Mesenchymal stem cell (in vitro differentiated cells and primary cell): Measurements from ENCODE around the gene FES.
"Not testable (repeated sequence)": the region's sequence is repeated elsewhere in the genome, so short reads cannot be mapped to it uniquely, and the experiment has no call there.

Source experiments
- DNase-seq: peaks from one replicate; pipeline ENCODE4 v3.0.0-alpha.2; 2013
- H2AFZ ChIP-seq: one replicate; pipeline ENCODE4 v1.6.1; 2013; ENCODE audit warnings: low read depth, mild to moderate bottlenecking, control low read depth, inconsistent platforms, low read length, moderate library complexity
- H2AK5ac ChIP-seq: 2 replicates; pipeline ENCODE4 v1.6.1; 2013; ENCODE audit warnings: low read length, moderate library complexity, mild to moderate bottlenecking, inconsistent platforms; ENCODE audit not compliant: severe bottlenecking
- H2BK120ac ChIP-seq: one replicate; pipeline ENCODE4 v1.6.1; 2013; ENCODE audit warnings: low read depth, mild to moderate bottlenecking, inconsistent platforms, low read length, moderate library complexity
- H2BK12ac ChIP-seq, 2 experiments: one replicate each; pipeline ENCODE4 v1.6.1; 2013; ENCODE audit warnings: inconsistent platforms in 2 of 2, low read length in 2 of 2, mild to moderate bottlenecking in 2 of 2, moderate library complexity in 2 of 2, control low read depth in 1 of 2
- H2BK15ac ChIP-seq: one replicate; pipeline ENCODE4 v1.6.1; 2013; ENCODE audit warnings: mild to moderate bottlenecking, low read depth, inconsistent platforms; ENCODE audit not compliant: poor library complexity, severe bottlenecking
- H2BK5ac ChIP-seq: 2 replicates; pipeline ENCODE4 v1.6.1; 2013; ENCODE audit warnings: low read depth, mild to moderate bottlenecking, low read length, control low read depth, inconsistent platforms; ENCODE audit not compliant: poor library complexity, severe bottlenecking
- H3K14ac ChIP-seq, 2 experiments: one replicate each; pipeline ENCODE4 v1.6.1; 2013; ENCODE audit warnings: inconsistent platforms in 2 of 2, low read length in 2 of 2, control low read depth in 1 of 2, mild to moderate bottlenecking in 1 of 2, moderate library complexity in 1 of 2
- H3K18ac ChIP-seq, 2 experiments: one replicate each; pipeline ENCODE4 v1.6.1; 2013; ENCODE audit warnings: inconsistent platforms in 2 of 2, low read length in 2 of 2, control low read depth in 1 of 2, low read depth in 1 of 2, mild to moderate bottlenecking in 1 of 2
- H3K23ac ChIP-seq, 2 experiments: one replicate each; pipeline ENCODE4 v1.6.1; 2013; ENCODE audit warnings: inconsistent platforms in 2 of 2, low read length in 2 of 2, mild to moderate bottlenecking in 2 of 2, moderate library complexity in 2 of 2, control low read depth in 1 of 2
- H3K27ac ChIP-seq: 2 replicates; pipeline ENCODE4 v1.5.1; 2013; ENCODE audit warnings: mild to moderate bottlenecking, moderate library complexity, low read length, control low read depth, inconsistent platforms; ENCODE audit not compliant: poor library complexity, severe bottlenecking
- H3K27me3 ChIP-seq, 2 experiments: 2 replicates each; pipeline versions ENCODE4 v1.6.1 to v1.7.0; 2013; ENCODE audit warnings: low read length in 2 of 2, mild to moderate bottlenecking in 2 of 2, moderate library complexity in 2 of 2, control low read depth in 1 of 2, inconsistent platforms in 1 of 2; ENCODE audit not compliant: control insufficient read depth in 1 of 2, insufficient read depth in 1 of 2
- H3K36me3 ChIP-seq, 2 experiments: 2 replicates each; pipeline versions ENCODE4 v1.6.1 to v1.7.0; 2013; ENCODE audit warnings: low read length in 2 of 2, control low read depth in 1 of 2, inconsistent platforms in 1 of 2, low read depth in 1 of 2, mild to moderate bottlenecking in 1 of 2; ENCODE audit not compliant: insufficient read depth in 2 of 2, control insufficient read depth in 1 of 2
- H3K4ac ChIP-seq, 2 experiments: one replicate each; pipeline ENCODE4 v1.6.1; 2013; ENCODE audit warnings: inconsistent platforms in 2 of 2, low read length in 2 of 2, mild to moderate bottlenecking in 2 of 2, moderate library complexity in 2 of 2, control low read depth in 1 of 2, low read depth in 1 of 2
- H3K4me1 ChIP-seq: 2 replicates; pipeline ENCODE4 v1.6.1; 2013; ENCODE audit warnings: low read depth, low read length, control low read depth; ENCODE audit not compliant: control insufficient read depth, insufficient read depth
- H3K4me2 ChIP-seq: 2 replicates; pipeline ENCODE4 v1.6.1; 2013; ENCODE audit warnings: low read length, mild to moderate bottlenecking, inconsistent platforms; ENCODE audit not compliant: poor library complexity, severe bottlenecking
- H3K4me3 ChIP-seq, 2 experiments: 2 replicates each; pipeline versions ENCODE4 v1.5.1 to v1.7.0; 2013; ENCODE audit warnings: low read length in 2 of 2, mild to moderate bottlenecking in 2 of 2, control low read depth in 1 of 2, low read depth in 1 of 2; ENCODE audit not compliant: insufficient read depth in 1 of 2
- H3K79me1 ChIP-seq: replicated peaks from 2 replicates; pipeline ENCODE4 v1.6.1; 2013; ENCODE audit warnings: mild to moderate bottlenecking, control low read depth, low read length, inconsistent platforms; ENCODE audit not compliant: poor library complexity, severe bottlenecking
- H3K9ac ChIP-seq: 2 replicates; pipeline ENCODE4 v1.7.0; 2013; ENCODE audit warnings: mild to moderate bottlenecking, low read length, moderate library complexity
- H3K9me3 ChIP-seq: 2 replicates; pipeline ENCODE4 v1.7.0; 2013; ENCODE audit warnings: mild to moderate bottlenecking, low read length; ENCODE audit not compliant: control insufficient read depth
- H4K8ac ChIP-seq: one replicate; pipeline ENCODE4 v1.6.1; 2013; ENCODE audit warnings: inconsistent platforms, mild to moderate bottlenecking, low read length, moderate library complexity
- H4K91ac ChIP-seq: one replicate; pipeline ENCODE4 v1.6.1; 2013; ENCODE audit warnings: mild to moderate bottlenecking, low read length, inconsistent platforms
- WGBS: methylation state at CpG from one replicate; pipeline ENCODE4 v1.1.7; 2013; ENCODE audit warnings: mixed read lengths; 5-methylcytosine and 5-hydroxymethylcytosine counted together

FES gene

DNA sequence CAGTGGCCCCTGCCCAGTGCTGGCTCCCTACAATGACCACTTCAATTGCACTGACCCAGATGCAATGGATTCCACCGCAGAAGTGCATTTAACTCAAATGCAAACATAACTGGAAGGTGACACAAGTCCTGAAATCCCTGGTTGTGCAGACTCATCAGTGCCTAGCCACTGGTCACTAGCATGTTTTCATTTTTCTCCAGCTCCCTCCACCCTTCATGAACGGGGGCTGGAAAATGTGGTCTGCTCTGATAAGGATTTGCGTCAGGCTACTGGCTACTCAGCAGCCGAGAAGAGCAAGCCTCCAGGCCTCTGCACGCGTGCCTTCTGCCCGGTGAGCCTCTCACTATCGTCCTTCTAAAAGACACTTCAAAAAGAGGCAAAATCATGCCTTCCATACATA, 43.4 kb upstream of the FES start:
- Histone ChIP-seq H3K23ac (no peak overlapping the region), H3K14ac (no peak overlapping the region), H2AFZ (no peak overlapping the region), H2BK15ac (no peak overlapping the region), H2BK12ac (no peak overlapping the region), H4K91ac (no peak overlapping the region), H3K79me1 (no peaks in the 10 kb centered on the region), H2BK120ac (no peak overlapping the region), H2BK5ac (no peak overlapping the region), H3K27ac (no peak overlapping the region), H4K8ac (peak overlapping the region; percentile 7), H3K27me3 (no peaks in the 10 kb centered on the region), H3K4ac (no peak overlapping the region), H3K9ac (no peak overlapping the region), H3K9me3 (no peaks in the 10 kb centered on the region), H3K4me3 (no peak overlapping the region), H3K36me3 (no peaks in the 10 kb centered on the region), H3K4me1 (peaks cover 26% of the 10 kb centered on the region), H3K18ac (no peak overlapping the region), H2AK5ac (no peak overlapping the region), H3K4me2 (no peak overlapping the region)
- peak; percentile 79 for DNase-seq
- WGBS = 61% methylated on average over 6 of the region's 8 CpGs

DNA sequence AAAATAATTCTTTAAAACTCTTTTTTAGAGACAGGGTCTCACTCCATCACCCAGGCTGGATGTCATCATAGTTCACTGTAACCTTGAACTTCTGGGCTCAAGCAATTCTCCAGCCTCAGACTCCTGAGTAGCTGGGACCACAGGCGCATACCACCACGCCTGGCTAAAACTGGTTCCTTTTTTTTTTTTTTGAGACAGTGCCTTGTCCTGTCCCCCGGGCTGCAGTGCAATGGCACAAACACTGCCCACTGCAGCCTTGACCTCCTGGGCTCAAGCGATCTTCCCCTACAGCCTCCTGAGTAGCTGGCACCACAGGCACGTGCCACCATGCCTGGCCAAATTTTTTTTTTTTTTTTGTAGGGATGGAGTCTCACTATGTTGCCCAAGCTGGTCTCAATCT, 39.6 kb upstream of the FES start:
- H3K14ac ChIP-seq = no peak overlapping the region
- H3K27ac ChIP-seq = no peak overlapping the region
- no peaks in the 10 kb centered on the region for H3K79me1 ChIP-seq
- peaks cover 15% of the 10 kb centered on the region for H3K4me1 ChIP-seq
- peak overlapping the region; percentile 51 for H3K9ac ChIP-seq
- H3K9me3 ChIP-seq = no peaks in the 10 kb centered on the region
- H2BK15ac ChIP-seq = no peak overlapping the region
- peak overlapping the region in 1 of 2 experiments; percentile 46 for H3K18ac ChIP-seq
- no peak overlapping the region for H3K23ac ChIP-seq
- H2BK5ac ChIP-seq = no peak overlapping the region
- DNase-seq = no peak
- no peak overlapping the region for H4K8ac ChIP-seq
- peak overlapping the region in 1 of 2 experiments; percentile 45 for H2BK12ac ChIP-seq
- H3K4me2 ChIP-seq = no peak overlapping the region
- no peaks in the 10 kb centered on the region for H3K27me3 ChIP-seq
- no peak overlapping the region for H2AFZ ChIP-seq
- no peak overlapping the region for H2BK120ac ChIP-seq
- no peak overlapping the region for H4K91ac ChIP-seq
- 80% methylated on average over 5 of the region's 5 CpGs for WGBS
- no peak overlapping the region for H2AK5ac ChIP-seq
- H3K4ac ChIP-seq = peak overlapping the region in 1 of 2 experiments; percentile 71
- no peak overlapping the region for H3K4me3 ChIP-seq
- H3K36me3 ChIP-seq = no peaks in the 10 kb centered on the region

DNA sequence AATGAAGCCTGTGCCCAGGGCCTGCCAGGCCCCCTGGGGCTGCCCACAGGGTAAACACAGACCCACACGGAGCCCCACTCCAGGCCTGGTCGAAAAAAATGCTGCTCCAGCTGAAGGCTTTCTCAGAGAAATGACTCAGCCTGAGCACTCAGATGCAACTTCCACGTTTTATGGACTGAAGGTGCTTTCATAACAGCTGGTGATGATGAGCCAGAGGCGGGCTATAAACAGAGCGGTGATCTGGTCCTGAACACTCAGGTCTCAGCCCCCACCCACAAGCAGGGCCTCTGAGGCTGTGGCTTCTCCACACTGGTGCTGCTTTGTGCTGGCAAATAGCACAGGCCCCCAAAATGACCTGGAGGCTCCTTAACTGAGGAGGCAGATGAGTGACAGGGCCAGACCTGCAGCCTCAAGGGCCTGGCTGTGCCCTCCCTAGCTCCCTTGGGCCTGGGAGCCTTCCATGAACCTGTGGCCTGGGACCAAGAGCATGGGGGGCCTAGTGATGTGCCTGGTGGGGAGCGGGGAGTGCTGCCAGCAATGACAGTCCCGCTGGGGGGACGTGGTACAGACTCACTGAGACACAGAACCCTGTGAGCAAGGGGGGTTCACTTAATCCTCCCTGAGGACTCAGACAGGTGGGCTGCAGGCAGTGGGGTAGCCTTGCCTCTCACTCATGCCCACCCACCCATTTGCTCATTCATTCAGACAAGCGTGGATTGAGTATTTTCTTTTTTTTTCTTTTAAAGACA, 38.9 kb upstream of the FES start:
- DNase-seq = peak; percentile 96
- peak overlapping the region; percentile 62 for H3K27ac ChIP-seq
- H4K91ac ChIP-seq = peak overlapping the region; percentile 80
- peak overlapping the region; percentile 78 for H4K8ac ChIP-seq
- peak overlapping the region; percentile 3 to 67 for H3K18ac ChIP-seq
- peak overlapping the region; percentile 66 for H2AFZ ChIP-seq
- H2BK15ac ChIP-seq = peak overlapping the region; percentile 30
- H3K4ac ChIP-seq = no peak overlapping the region
- H3K9me3 ChIP-seq = no peaks in the 10 kb centered on the region
- H2BK12ac ChIP-seq = peak overlapping the region; percentile 71 to 75
- no peak overlapping the region for H3K4me3 ChIP-seq
- peak overlapping the region; percentile 51 for H3K9ac ChIP-seq
- no peaks in the 10 kb centered on the region for H3K36me3 ChIP-seq
- no peaks in the 10 kb centered on the region for H3K79me1 ChIP-seq
- H2BK120ac ChIP-seq = peak overlapping the region; percentile 80
- H2BK5ac ChIP-seq = no peak overlapping the region
- peaks cover 12% of the 10 kb centered on the region for H3K4me1 ChIP-seq
- 44% methylated on average over 9 of the region's 9 CpGs for WGBS
- no peaks in the 10 kb centered on the region for H3K27me3 ChIP-seq
- H3K23ac ChIP-seq = no peak overlapping the region
- no peak overlapping the region for H3K14ac ChIP-seq
- no peak overlapping the region for H3K4me2 ChIP-seq
- H2AK5ac ChIP-seq = peak overlapping the region; percentile 3

DNA sequence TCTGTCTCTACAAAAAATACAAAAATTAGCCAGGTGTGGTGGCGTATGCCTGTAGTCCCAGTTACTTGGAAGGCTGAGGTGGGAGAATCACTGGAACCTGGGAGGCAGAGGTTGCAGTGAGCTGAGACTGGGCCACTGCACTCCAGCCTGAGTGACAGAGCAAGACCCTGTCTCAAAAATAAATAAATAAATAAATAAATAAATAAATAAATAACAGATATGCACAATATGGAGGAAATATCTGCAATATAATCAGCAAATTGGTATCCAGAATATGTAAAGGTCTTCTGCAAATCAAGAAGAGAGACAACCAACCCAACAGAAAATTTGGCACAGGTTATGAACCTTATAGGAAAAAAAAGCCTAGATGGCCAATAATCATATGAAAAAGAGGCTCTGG, 34.9 kb upstream of the FES start:
- H2AK5ac ChIP-seq, H3K4ac ChIP-seq, H2BK120ac ChIP-seq, DNase-seq, H3K27ac ChIP-seq, H3K9me3 ChIP-seq, H2BK12ac ChIP-seq, H2BK15ac ChIP-seq, H3K23ac ChIP-seq, H3K14ac ChIP-seq, H2BK5ac ChIP-seq, H3K4me3 ChIP-seq, H4K8ac ChIP-seq, H3K79me1 ChIP-seq, H3K9ac ChIP-seq, H4K91ac ChIP-seq, H3K18ac ChIP-seq, H3K27me3 ChIP-seq, H3K4me2 ChIP-seq, H3K36me3 ChIP-seq, H2AFZ ChIP-seq: not testable (repeated sequence)
- WGBS = 100% methylated on average over 1 of the region's 1 CpG
- H3K4me1 ChIP-seq = peaks cover 21% of the 10 kb centered on the region
